ENCODE measurements around the gene SEZ6L. TPM values are rescaled to one million over a fixed set of nuclear protein-coding genes. Genes with fewer than 3 reads are reported as not detected.
A peak's percentile ranks its signal among the peaks of the same experiment; 100 is the strongest.

Gene SEZ6L
- total RNA-seq, 1 donor from 2014 or later: 8.6 TPM

DNA sequence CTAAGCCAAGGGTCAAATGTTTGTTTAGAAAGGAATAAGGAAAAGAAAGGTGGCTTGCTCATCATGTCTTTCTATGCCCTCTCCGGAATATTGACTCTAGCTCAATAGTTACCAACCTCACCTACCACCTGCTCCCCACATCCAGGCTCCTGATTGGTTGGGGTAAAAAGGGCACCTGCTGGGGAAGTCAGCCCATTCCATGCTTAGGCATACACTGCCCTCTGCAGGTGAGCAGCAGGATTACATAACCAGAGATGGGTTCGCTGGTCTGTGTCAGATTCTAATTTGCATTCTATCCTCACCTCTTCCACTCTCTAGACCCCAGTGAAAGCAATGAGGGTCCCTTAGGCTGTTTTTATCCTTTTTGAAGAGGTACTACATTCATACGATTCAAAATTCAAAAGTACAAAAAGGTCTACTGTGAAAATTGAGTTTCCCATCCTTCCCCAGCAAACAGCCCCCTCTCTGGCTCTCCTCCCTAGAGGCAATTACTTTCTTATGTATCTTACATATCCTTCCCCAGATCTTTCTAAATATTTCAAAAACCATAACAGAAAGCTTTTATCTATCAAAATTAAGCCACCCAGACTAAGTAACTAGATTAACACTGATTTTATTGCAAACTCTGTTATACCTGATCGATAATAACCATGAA lies 161.8 kb downstream of the SEZ6L start:
- Mint-ChIP-seq H3K36me3 (no peaks in the 10 kb centered on the region), H3K4me3 (no peak overlapping the region), H3K4me1 (ENCODE audit: unreplicated experiment) (no peaks in the 10 kb centered on the region), H3K27me3 (peaks cover 48% of the 10 kb centered on the region), H3K9me3 (no peaks in the 10 kb centered on the region), H3K27ac (no peak overlapping the region)
- TF ChIP-seq, protein P1, sequence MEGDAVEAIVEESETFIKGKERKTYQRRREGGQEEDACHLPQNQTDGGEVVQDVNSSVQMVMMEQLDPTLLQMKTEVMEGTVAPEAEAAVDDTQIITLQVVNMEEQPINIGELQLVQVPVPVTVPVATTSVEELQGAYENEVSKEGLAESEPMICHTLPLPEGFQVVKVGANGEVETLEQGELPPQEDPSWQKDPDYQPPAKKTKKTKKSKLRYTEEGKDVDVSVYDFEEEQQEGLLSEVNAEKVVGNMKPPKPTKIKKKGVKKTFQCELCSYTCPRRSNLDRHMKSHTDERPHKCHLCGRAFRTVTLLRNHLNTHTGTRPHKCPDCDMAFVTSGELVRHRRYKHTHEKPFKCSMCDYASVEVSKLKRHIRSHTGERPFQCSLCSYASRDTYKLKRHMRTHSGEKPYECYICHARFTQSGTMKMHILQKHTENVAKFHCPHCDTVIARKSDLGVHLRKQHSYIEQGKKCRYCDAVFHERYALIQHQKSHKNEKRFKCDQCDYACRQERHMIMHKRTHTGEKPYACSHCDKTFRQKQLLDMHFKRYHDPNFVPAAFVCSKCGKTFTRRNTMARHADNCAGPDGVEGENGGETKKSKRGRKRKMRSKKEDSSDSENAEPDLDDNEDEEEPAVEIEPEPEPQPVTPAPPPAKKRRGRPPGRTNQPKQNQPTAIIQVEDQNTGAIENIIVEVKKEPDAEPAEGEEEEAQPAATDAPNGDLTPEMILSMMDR (conservative IDR thresholded peaks at IDR 0.05): peak; percentile 96
- no peak for DNase-seq (ENCODE audit: extremely low spot score, unreplicated experiment)

DNA sequence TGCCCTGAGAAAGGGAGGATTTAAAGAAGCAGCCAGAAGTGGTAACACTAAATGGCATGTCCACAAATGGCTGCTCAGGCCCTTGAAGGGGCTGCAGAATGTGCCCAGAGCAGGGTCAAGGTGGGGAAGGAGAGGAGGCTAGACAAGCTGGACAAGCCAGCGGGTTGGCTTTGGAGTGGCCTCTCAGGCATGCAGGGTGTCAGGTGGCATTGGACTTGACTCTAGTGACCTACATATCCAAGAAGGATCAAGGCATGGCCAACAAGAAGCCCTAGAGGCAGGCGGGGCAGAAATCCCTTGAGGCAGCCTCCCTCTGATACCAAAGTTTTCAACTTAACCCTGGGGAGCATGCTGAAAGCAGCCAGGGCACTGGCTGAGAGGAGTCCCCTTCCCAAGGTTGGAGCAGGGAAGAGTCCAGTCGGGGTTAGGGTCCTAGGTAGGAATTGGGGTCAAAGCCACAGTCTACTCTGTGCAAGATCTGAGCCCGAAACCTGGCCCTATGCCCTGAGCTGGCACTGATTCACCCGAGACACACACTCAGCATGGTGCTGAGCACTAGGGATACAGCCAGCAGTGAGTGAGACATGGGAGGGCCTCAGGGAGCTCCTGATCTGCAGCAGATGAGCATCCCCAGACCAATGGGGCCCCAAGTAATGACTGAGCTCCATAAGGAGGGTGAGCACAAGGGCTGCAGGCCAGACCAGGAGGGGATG lies 164.0 kb downstream of the SEZ6L start:
- no peaks in the 10 kb centered on the region for H3K4me1 Mint-ChIP-seq (ENCODE audit: unreplicated experiment)
- H3K9me3 Mint-ChIP-seq: no peaks in the 10 kb centered on the region
- no peaks in the 10 kb centered on the region for H3K36me3 Mint-ChIP-seq
- TF ChIP-seq, protein P1 (conservative IDR thresholded peaks at IDR 0.05): no peak
- H3K27me3 Mint-ChIP-seq: peaks cover 60% of the 10 kb centered on the region
- no peak overlapping the region for H3K27ac Mint-ChIP-seq
- H3K4me3 Mint-ChIP-seq: no peak overlapping the region
- no peak for DNase-seq (ENCODE audit: extremely low spot score, unreplicated experiment)

DNA sequence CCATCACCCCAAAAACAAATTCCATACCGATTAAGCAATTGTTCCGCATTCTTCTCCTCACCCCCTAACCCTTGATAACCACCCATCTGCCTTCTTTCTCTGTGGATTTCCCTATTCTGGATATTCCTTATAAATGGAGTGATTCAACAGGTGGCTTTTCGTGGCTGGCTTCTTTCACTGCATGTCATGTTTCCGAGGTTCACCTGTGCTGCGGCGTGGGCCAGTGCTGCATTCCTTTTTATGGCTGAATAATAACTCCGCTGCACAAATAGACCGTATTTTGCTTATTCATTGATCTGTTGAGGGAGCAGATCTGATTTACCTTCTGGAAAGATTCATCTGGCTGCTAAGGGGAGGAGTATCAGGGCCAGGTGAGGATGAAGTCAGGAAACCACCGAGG lies 165.0 kb downstream of the SEZ6L start:
- TF ChIP-seq, protein P1 (conservative IDR thresholded peaks at IDR 0.05): no peak
- no peak overlapping the region for H3K4me3 Mint-ChIP-seq
- H3K36me3 Mint-ChIP-seq: no peaks in the 10 kb centered on the region
- H3K4me1 Mint-ChIP-seq (ENCODE audit: unreplicated experiment): no peaks in the 10 kb centered on the region
- no peaks in the 10 kb centered on the region for H3K9me3 Mint-ChIP-seq
- H3K27ac Mint-ChIP-seq: no peak overlapping the region
- DNase-seq (ENCODE audit: extremely low spot score, unreplicated experiment): no peak
- H3K27me3 Mint-ChIP-seq: peaks cover 64% of the 10 kb centered on the region

DNA sequence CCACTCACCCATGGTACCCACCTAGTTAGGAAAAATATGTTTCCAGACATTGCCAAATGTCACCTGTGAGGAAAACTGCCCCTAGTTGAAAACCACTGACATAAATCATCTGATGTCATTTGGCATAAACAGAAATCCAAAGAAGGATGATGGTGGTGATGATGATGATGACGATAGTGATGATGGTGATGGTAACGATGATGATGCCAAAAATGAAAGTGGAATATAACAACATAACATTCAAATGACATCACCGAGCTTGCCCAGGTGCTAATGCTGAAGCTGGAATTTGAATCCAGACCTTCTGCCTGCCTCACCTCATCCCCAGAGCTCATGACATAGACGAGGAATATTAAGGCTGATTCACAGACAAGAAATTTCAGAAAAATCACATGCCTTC lies 167.5 kb downstream of the SEZ6L start:
- Mint-ChIP-seq H3K4me1 (ENCODE audit: unreplicated experiment) (no peaks in the 10 kb centered on the region), H3K4me3 (no peak overlapping the region), H3K9me3 (no peaks in the 10 kb centered on the region), H3K27me3 (peaks cover 75% of the 10 kb centered on the region), H3K27ac (no peak overlapping the region), H3K36me3 (no peaks in the 10 kb centered on the region)
- DNase-seq (ENCODE audit: extremely low spot score, unreplicated experiment): no peak
- TF ChIP-seq, protein P1 (conservative IDR thresholded peaks at IDR 0.05): no peak

DNA sequence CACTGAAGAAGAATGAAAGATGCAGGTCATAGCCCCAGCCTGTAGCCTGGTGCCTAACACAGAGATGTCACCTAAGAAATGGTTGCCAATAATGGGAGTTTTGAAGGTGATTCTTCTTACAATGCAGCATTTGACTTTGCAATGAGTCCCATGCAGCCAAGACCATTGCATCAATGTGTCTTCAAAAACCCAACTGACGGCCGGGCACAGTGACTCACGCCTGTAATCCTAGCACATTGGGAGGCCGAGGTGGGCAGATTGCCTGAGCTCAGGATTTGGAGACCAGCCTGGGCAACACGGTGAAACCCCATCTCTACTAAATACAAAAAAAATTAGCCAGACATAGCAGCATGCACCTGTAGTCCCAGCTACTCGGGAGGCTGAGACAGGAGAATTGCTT lies 170.5 kb downstream of the SEZ6L start:
- Mint-ChIP-seq H3K27ac (no peak overlapping the region), H3K36me3 (no peaks in the 10 kb centered on the region), H3K4me1 (ENCODE audit: unreplicated experiment) (no peaks in the 10 kb centered on the region), H3K27me3 (peaks cover 69% of the 10 kb centered on the region), H3K4me3 (no peak overlapping the region), H3K9me3 (no peaks in the 10 kb centered on the region)
- TF ChIP-seq, protein P1 (conservative IDR thresholded peaks at IDR 0.05): no peak
- DNase-seq (ENCODE audit: extremely low spot score, unreplicated experiment): no peak

All from type B pancreatic cell (in vitro differentiated cells).